NCI-H748 (cell line): ENCODE data around the gene NATD1.

Experiments
- DNase-seq: peaks from one replicate; lab custom pipeline; 2025; ENCODE audit not compliant: unreplicated experiment; lab: John Stamatoyannopoulos, UW

NATD1 gene

DNA sequence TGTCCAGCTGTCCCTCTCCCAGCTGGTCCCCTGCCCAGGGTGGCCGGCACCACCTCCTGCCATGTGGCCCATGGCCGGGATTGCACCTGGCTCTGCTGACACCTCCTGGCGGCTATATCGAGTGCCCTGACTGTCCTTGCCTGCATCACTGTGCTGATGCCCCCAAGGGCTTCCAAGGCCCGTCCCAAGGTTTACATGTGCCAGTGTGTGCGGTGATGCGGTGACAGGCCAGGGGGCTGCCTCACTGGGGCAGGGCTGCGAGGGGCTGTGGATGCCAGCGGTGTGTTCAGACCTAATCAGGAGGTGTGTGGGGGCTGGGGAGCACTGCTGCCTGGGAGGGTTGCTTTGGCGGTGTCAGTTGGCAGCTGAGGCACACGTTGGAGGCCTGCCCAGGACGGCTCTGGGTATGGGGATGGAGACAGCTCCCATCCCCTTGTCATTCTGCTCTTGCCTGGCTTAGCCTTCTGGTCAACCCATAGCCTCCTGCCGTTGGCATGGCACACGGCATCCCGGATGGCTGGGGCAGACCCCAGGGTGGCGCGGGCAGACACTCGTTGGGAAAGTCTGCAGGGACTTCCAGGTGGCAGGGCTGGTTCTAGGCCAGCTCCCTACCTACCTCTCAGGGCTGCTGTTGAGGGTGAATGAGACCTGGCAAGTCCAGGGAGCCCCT lies 36.8 kb upstream of the NATD1 start:
- no peak for DNase-seq

DNA sequence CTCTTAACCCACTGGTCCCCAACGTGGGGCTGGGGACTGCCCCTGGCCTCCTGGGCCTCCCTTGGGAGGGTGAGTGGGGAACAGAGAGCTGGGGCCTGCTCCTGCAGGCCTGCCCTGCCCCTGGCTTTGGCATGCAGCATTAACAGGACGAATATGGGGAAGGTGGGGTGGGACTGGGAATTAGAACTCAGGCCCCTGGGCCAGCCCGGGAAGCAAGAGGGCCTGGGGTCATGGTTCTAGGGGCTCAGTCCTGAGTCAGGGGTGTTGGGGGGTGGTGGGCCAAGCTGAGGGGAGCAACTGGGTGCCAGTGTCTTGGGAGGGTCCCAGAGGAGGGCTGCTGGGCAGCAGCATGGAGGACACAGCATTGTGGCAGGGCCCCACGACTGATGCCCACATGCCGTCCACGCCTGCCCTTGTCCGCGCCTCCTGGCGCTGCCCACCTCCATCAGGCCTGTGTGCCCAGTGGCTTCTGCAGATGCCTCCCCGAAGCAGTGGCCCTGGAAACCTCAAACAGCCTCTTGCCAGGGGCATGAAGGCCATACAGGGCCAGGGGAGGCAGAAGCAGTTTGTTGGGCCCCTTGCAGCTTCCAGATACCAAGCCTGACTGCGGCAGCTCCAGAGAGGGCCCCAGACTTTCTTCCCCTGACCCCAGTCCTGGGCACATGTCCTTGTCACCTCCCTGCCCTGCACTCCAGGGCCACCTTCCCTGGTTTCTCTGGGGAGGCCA lies 36.1 kb upstream of the NATD1 start:
- DNase-seq, result no peak

DNA sequence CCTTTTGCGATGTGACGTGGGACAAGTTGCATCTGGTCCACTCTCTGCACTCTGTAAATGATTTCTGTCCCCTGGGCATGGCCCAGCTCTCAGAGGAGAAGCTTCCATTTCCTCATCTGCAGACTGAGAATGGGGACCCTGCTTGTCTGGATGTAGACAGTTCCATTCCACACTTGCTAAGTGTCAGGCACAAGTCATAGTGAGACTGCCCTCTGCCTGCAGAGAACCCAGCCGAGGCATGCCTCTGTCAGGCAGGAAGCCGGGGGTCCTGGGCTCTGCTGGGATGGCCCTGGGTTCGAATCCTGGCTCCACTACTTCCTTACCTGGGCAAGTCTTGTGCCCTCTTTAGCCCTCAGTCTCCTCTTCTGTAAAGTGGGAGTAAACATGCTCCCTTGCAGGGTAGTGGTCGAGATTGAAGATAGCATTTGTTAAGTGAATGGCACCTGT lies 35.4 kb upstream of the NATD1 start:
- no peak for DNase-seq

DNA sequence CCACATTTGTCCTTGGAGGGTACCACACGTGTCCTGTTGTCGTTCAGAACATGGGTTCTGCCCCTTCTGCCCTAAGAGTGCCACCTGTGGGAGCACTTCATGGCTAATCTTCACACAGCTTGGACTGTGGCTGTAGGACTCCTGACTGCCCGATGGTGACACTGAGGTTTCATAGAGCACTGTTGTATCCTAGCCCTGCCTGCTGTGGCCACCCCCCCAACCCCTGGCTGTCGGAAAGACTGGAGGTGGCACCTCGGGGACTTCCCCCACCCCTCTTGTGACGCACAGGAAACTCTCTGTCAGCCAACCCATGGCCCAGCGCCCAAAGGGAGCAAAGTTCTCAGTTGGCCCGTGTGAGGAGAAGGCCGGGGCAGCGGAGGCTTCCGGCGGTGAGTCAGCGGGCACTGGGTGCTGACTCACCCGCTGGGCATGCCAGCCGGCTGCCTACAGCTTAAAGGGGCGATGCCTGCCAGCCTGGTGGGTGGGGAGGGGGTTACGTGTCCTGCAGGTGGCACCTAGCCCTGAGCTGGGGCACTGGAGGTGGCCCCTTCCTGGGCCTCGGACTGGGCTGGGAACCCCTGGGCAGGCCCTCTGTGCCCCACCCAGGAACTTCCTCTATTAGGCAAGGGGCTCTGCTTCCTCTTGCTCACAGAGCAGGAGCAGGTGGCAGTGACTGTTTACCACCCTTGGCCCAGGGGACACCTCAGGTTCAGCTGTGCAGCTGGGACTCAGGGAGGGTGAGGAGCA lies 34.7 kb upstream of the NATD1 start:
- no peak for DNase-seq

DNA sequence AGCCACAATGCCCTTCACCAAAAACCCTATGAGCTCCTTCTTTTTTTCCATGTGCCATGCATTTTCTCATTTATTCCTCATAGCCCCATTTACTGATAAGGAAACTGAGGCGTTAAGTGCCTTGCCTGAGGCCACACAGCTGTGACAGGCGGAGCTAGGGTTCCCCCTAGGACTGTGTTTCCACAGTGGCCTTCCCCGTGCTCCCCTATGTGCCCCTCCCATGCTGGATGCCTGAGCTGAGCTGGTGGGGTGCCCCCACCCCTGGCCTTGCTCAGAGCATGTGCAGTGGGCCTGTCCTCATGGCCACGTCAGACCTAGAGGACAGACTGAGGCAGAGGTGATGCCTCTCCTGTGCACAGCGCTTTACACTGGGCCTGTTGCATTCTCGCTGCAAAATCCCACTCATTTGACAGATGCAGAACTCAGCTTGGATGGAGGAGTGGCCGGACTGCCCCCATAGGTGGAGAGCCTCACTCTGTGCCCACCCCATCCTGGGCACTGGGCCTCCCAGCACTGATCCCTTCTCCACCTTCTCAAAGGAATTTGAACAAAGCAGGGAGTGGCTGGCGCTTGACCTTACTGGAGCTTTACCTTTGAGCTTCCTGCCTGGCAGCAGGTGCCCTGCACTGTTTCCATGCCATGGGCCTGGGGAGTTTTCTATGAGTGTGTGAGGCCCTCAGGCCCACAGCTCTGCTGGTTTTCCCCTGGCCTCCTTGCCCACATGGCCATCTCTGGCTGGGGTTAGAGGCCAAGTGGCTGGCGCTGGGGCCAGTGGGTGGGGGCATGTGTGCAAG lies 33.9 kb upstream of the NATD1 start:
- no peak for DNase-seq

DNA sequence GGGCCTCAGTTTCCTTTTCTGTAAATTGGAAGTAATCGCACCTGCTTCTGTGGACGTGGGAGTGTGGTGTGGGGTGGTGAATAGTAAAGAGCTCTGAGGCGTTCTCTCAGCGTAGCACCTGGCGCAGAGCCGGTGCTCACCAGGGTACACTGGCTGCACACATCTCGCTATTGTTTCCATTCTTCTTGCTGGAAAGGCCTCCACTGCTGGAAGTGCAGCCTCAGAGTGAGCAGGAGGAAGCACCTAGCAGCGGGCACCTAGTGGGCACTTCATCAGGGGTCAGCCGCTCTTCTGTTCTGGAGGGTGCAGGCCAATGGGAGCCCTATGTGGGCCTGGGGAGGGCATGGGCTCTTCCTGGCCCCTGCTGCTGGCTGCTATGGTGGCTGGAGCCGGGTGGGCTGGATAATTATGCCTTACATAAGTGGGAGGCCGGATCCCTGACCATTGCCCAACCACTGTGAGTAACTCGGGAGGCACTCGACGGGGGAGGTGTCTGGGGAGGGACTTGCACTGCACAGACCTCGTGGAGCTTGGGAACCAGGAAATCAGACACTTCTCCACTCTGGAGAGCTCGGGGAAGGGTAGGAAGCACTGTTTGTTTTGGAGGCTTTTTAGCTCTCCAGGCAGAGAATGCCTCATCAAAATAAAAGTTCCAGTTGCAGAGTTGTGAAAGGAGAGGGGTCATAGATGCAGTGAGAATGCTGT lies 33.0 kb upstream of the NATD1 start:
- peak; percentile 34 for DNase-seq

DNA sequence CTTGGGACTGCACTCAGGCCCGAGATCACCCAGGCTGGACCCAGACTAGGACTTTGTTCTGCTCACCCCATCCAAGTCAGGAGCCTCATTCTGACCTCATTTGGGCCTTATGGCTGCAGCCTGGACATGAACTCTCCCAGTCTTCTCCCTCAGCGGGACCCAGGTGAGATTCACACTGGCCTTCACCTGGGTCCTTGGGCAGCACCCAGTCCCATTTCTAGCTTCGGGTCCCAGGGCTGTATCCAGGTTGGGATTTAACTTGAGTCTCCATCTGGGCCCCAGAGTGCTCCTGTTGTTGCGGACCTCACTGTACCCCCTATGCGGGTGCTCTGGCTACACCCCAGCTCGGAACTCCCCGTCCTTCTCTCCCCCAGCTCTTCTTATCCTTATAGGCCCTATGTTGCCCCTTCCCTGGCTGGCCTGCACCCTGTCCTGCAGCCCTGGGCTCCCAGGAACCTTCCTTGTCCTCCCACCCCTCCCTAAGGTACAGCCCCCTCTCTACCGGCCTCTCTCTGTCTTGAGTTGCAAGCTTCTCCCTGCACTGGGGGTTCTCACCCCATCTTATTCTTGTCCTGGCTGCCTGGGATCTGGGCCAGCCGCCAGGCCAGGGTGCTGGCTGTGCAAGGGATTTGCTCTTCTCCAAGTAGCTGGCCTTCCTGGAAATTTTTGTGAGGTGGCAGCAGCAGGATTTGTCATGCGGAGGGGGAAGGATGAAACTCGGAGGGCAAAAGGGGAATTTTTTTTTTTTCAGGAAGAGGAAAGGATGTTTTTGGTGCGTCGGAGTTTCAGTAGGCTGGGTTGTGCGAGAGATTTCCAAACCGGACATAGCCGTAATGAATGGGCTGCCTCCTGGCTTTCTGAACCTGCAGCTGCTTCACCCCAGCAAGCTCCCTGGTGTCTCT lies 32.2 kb upstream of the NATD1 start:
- DNase-seq, result no peak

DNA sequence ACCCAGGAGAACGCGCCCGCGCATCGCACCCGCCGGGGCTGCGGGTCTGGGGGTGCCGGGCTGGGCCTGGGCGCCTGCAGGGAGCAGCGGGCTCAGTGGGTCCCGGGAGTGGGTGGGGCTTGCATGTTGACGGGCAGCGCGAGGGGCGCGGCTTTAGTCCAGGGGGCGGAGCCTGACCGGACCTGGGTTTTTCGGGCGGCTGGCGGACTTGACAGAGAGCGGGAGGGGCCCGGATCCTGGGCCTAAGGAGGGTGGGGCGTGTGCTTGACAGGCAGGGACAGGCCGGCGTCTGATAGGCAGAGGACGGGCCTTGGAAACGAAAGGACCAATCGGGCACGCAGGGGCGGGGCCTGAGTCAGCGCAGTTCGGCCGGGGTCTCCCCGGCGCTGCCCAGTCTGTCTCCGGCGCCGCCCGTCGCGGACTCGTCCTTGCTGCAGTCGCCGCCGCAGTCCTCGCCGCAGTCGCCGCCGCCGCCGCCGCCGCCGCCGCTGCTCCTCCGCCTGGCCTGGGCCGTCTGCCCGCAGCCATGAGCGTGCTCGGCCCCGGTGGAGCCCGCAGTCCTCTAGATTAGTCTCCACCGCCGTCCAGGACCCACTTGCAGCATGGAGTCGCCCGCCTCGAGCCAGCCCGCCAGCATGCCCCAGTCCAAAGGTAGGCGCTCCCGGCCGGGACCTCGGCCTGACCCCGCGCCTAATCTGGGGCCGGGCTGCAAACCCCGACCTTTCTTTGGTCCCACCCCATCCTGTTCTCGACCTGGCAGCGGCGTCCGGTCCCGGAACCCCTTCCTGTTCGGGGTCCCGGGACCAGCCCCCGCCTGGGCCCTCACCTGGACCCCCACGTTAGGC lies 31.3 kb upstream of the NATD1 start, which contains the start of gene MAP2K3:
MAP2K3 (plus strand) TSS at position 393 of the 845 bp plus-strand sequence; CDS start at position 603, 210 bp downstream.
- peak; percentile 99 for DNase-seq

DNA sequence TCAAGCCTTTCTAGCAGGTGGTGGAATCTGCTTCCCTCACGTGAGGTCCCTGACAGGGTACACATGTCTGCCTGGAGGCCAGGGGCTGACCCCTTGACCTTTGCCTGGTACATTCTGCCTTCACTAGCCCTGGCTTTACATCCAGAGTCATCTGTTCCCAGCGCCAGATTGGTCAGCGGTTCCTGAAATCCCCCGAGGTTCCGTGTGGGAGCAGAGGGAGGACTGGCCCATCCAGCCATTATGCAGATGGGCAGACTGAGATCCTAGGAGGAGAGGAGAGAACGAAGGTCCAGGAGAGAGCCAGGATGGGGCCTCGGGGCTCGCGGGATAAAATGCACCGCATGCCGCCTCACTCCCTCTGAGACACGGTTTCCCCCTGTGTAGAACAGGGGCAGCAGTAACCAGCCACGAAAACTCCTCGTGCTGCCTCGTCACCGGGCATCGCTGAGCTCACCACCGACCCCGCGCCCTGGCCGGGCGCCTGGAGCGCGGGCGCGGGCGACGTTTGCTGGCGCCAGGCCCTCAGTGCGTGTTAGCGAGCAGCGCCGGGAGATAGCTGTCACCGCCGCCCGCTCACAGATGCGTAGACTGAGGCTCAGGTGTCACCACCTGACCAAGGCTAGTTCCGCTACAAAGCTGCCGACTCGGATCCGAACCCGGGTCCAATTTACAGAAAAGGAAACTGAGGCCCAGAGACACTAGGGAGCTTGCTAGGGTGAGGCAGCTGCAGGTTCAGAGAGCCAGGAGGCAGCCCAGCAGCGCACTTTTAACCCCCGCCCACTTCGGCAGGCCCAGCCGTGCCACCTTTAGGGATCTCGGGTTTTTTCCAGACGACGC lies 30.5 kb upstream of the NATD1 start:
- peak; percentile 72 for DNase-seq

DNA sequence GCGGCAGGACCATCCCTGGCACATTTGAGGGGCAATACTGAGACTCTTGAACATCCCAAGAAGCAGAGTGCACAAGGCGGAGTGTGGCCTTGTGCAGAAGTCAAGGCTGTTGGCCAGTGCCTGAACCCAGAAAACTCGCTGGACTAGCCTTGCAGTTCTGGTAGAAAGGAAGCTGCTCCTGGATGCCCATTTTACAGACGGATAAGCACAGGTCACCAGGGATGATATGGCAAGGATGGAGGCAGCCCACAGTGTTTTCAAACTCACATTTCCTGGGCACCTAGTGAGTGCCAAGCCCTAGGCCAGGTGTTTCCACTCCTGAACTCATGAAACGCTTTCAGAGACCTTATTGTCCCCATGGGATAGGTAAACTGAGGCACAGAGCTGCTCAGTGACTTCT lies 29.6 kb upstream of the NATD1 start:
- DNase-seq, result no peak

DNA sequence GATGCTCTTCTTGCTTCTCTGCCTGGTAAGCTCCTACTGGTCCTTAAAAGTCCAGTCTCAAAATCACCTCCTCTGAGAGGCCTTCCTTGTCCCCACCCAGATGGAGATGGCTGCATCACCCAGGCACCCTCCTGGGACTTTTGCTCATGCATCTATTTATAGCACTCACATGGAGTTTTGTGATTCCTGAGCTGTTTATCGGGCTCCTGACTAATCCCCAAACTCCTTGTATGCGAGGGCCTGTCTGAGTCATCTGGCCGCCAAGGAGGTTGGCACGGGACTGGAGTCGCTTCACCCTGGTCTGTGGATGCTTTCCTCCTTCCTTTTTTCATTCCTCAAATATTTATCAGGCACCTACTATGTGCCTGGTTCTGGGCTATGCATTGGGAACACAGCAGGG lies 29.0 kb upstream of the NATD1 start:
- DNase-seq, result no peak

DNA sequence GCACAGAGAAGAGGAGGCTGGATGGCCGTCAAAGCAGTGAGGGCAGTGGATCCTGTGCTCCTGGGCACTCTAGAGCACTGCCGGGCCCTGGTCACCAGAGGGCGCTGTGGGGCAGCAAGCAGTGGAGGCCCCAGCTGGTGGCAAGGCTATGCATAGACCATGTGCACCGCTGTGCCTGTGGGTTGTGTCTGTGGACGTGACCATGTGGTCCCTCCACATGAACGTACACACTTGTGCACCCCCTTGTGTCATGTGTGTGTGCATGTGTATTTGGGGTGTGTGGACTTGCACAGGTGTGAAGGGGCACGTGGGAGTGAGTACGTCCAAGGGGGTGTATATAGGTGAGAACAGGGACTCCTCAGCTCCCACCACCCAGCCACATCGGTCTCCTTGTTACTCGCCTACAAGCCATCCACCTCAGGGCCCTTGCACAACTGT lies 26.9 kb upstream of the NATD1 start:
- peak; percentile 81 for DNase-seq

DNA sequence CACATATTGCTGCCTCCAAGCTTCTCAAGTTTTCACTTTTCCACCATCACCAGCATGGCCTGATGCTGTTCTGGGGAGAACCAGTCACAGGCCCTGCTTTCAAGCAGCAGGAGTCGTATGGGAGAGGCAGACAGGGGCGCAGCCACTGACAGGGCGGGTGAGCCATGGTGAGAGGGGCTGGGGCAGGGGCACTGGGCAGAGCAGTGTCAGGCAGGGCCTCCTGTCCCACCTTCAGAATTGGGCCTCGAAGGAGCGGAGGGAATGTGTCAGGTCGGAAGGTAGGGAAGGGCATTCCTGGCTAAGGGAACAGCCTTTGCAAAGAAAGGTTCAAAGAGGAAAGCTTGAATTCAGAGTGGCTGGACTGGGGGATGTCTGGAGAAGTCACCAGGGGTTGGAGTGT lies 26.4 kb upstream of the NATD1 start:
- no peak for DNase-seq

DNA sequence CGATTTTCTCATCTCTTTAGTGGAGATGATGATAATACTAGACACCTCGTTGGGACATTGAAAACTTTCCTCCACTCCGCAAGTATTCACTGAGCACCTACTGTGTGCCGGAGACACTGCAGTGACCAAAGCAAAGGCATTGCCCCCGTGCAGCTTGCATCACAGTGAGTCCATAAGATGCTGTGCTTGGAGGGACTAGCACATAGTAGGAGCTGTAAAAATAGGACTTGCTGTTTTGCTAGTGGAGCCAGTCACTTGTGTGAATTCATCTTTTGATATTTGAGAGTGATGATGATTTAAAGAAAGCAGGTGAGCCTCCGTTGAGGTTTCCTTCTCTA lies 26.0 kb upstream of the NATD1 start:
- DNase-seq, result no peak

DNA sequence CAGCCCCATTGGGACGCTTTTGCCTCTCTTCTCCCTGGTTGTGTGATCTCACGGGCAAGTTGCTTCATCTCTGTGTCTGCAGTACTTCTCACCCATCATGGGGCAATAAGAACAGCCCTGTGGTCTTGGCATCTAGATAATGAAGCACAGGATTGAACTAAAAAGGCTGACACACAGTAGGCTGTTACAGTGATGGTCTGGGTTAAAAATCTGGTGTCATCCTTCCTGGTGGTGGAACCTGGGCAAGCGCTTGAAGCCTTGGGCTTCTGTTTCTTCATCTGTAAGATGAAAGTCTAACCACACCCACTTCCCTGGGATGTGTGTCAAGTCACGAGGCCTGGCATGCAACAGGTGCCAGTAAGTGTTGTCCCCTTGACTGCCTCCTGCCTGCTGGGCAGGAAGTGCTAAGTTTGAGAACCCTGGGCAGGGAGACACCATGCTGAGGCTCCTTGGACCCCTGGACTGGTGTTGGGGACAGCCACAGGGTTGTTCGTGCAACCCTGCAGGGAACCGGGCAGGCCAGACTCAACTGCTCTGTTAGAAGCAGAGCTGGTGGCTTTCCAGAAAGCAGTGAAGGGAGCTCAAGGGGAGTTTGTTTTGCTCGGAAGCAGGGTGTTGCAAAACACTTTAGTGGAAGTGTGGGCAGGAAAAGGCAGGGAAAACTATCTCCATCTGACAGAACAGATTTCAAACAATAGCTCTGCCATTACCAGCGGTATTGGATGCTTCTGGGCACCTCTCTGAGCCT lies 25.4 kb upstream of the NATD1 start:
- no peak for DNase-seq

DNA sequence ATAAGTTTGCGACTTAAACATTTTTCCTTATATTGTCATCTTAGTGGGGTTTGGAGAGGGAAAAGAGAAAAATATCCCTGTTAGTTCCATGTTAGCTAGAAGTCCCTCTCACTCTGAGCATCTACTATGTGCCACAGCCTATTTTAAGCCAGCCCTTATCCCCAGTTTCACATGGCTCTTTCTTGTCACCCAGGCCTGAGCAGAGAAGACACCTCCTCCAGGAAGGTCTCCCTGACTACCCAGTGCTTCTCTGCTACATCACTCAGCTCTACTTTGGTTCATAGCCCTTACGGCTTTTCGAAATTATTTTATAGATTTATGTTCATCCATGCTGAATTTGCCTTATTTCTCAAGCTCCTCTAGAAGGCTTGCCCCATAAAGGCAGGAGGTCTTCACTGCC lies 24.1 kb upstream of the NATD1 start:
- no peak for DNase-seq

DNA sequence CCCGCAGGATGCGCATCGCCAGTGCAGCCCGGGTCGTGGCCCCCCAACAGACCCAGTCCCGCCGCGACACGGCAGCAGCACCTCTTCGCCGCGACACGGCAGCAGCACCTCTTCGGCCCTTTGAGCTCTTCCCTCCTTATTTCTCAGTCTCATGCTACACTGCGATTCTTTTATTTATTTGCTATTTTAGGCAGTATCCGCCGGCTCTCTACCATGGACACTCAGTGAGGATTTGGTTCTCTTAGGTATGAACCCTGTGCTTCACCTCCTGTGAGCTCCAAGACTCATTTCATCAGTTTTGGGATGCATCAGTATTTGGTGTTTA lies 23.0 kb upstream of the NATD1 start:
- no peak for DNase-seq
